Epidermal melanocyte (primary cell): ENCODE measurements around the gene CD63.

Experiments
- DNase-seq: peaks from one replicate; pipeline ENCODE4 v3.0.0; 2011; ENCODE audit warnings: low spot score; ENCODE audit not compliant: insufficient read length

Gene CD63

GRCh38 chr12:55705782-55706402 is 22.9 kb downstream of the CD63 start:
- DNase-seq = no peak

- DNase-seq = no peak
These were observed 23.7 kb downstream of the CD63 start for GRCh38 chr12:55704824-55705718.

DNA sequence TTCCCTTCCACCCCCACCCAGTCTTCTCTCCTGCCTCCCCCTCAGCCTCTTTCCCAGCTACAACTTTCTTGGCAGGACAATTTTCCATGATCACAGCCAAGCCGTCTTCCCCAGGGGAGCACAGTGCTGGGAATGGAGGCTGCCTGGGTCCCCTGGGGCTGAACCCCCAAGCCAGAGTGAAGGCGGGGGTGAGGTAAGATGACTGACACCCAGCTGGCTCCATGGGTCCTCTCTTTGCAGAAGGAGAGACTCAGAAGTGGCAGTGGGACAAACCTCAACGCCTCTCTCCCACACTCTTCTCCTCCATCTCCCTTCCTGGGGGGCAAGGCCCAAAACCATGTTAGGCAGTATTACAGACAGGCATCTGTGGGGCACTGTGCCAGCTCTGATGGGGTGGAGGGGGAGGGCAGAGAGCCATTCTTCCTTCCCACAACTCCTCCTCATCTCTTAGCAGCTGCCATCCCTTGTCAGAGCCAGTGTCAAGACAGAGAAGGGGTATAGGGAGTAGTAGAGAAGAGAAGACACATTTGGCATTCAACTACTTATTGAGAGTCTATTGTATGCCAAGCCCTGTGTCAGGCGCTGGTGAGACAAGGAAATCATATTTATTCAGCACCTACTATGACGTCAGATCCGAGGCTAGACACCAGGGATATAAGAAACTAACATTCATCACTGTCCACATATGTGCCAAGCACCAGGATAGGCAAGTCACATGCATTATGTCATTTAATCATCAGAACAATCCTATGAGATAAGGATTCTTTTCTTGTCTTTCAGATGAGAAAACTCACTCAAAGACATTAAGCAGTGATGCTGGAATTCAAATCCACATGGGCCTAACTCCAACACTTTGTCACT is 24.7 kb downstream of the CD63 start:
- DNase-seq = no peak

DNA sequence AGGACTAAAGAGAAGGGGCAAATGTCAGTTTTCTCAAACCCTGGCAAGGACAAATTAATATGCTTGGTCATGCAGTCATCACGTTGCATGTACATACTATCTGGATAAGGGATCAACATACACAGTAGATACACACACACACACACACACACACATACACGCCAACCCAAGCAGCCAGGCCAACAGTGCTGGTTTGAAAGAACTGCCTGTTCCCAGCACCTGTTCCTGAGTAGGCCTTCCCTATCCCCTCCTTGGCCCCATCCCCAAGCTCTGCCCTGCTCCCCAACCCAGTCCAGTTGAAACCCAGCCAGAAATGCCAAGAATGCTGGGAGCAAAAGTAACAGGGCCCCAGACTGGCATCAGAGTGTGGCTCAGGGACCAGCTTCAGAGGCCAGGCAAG is 25.5 kb downstream of the CD63 start:
- DNase-seq = no peak

DNA sequence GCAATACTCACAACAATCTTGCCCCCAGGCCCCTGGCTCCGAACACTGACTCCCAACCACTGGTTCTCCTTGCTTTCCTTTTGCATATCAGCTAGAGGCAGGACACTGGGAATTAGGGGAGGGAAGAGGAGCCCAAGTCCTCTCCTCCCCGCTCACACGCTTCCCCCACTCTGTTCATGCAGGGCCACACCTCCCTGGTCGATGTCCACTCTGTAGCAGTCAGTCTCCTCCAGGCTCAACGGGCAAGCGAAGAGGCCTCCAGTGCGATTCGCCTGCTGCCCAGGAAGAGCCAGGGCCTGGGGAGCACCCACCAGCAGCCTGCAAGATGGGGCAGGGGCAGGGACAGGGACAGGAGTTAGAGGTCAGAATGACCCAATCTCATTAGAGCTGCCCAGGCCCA is 25.9 kb downstream of the CD63 start:
- no peak for DNase-seq

DNA sequence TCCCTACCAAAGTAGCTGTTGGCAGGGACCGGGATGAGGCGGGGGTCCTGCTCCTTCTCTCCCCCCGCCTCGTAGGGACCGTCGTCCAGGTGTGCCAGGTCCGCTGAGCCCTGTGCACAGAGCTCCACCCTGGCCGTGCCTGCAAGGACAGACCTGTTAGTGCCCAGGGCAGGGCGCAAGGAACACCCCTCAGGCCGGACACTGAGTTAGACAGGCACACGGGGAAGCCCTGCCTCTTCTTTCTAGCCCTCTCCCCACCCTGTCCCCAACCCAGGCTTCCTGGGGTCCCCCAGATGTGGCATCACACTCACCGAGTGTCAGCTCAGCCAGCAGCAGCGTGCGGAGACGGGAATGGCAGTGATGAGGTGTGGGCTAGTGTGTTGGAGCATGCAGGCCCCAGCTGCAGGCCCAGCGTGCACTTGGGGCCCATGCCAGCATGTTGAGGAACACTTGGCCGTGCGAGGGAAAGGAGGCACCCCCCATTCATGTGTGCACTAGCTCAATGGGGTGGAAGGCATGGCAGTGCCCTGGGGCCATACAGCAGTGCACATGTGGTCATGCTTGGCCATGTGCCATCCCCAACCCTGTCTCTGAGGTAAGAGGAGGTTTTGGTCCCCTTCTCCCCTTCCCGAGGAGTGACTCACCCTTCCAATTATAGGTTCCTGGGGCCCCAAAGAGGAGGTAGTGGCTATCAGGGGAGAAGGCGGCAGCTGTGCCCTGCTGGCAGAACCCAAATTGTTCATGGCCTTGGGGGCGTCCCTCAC is 28.4 kb downstream of the CD63 start:
- DNase-seq = no peak

DNA sequence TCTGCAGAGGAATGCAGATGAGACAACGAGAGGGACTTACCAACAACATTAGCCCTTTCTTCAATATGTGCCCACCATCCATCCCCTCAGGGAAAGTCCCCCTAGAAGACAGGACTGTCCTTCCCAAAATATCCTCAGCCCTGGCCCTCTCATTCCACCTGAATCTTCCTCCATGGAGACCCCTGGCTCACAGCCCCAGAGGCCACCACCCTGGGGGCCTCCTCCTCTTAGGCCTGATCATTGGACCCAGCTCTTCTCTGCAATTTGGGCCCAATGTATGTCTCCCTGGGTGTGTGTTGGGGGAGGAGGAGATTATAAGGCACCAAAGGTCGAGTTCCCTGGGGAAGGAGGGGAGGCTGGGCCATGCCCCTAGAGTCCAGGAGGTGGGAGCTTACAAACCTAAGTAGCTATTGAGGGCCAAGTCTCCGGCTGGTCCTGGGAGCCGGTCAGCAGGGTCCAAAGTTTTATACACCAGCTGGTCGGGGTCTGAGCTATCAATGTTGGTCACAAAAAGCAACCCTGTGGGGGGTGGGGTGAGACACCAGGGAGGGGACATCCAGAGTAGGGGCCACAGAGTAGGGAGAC is 29.2 kb downstream of the CD63 start:
- DNase-seq = no peak

DNA sequence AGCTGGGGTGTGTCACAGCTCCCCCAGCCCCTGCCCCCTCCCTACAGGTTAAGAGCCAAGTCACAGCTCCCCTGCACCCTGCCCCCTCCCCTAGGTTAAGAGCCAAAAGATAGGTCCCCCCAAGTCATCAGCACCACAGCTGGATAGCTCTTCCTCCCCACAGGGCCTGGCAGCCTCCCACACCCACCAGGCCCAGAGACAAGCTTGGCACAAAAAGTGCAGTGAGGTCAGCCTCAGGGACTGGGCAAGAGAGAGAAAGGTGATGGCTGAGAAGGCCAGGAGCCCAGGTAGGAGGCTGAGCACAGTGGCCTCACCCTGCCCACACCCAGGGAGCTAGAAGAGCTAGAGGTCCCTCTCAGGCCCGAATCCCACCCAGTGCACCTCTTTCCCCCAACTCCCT is 29.8 kb downstream of the CD63 start:
- DNase-seq = no peak

DNA sequence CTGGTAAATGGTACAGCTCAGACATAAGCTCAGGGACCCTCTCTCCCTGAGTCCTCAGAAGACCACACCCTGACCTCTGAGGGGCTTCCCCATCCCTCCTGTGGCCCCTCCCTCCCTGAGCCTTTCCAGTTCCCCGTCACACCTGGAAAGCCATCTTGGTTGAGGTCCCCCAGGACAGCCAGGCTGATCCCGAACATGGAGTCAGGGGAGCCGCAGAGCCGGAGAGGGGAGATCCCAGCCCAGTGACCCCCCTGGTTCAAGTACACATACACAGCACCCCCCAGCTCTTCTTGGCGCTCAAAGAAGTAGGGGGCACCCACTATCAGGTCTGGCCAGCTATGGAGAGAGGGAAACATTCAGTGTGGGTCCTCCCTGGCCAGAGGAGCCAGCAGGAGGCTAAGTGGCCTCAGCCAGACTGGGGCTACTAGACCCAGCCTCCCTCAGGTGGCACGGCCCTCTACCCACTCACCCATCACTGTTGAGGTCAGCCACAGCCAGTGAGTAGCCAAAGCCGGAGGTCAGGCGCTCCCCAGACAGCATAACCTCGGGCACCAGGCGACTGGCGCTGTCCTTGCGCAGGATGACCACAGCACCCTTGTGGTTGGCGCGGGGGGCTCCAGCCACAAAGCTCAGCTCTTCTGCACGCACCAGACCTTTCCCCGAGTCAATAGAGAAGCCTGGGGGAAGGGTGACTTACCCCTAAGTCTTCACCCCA is 30.4 kb downstream of the CD63 start:
- DNase-seq = no peak

GRCh38 chr12:55697686-55698085 is 31.1 kb downstream of the CD63 start:
- no peak for DNase-seq

DNA sequence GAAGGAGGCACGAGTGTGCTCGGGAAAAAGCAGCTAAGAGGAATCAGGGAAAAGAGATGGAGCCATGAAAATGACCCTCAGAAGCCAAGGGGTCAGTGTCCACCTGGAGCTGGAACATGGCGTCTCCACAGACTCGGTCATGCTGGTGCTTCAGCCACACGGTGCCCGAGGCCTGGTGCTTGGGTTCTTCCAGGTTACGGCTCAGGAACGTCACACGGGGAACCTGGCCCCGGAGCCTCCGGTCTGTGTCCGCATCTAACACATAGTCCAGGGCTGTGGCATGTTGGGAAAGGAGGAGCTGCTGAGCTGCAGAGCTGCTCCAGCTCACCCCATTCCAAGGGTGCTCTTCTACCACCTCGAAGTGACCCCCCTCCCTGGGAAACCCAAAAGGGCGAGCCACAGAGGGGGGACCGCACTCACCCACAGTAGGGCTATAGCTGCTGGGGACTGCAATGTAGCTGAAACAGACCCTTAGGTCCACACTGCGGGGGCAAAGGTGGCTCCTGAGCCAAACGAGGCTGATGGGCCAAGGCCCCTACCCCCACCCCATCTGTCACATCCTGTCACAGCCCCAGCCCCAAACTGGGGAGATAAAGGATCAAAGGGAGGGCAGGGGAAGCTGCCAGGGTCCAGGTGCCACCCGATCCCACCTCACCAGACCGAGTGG is 31.9 kb downstream of the CD63 start:
- DNase-seq = no peak

GRCh38 chr12:55696141-55696540 is 32.7 kb downstream of the CD63 start:
- DNase-seq = no peak

DNA sequence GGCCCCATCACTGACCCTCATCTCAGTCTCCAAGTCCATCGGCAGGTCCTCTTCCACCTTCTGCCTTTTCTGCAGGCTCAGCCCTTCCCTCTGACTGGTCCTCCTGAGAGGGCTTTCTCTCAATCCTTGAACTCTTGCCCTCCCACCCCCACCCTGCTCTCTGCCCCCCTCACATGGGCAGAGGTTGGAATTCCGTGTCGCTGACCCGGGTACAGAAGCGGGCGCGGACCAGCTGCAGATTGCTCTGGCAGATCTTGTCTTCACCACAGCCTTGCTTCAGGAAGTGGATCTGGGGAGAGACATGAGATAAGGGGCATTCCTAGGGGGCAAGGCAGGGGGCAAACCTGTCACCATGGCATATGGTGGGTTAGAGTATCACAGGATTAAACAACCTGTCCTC is 33.5 kb downstream of the CD63 start:
- DNase-seq = no peak

GRCh38 chr12:55694651-55695050 is 34.2 kb downstream of the CD63 start:
- no peak for DNase-seq

- no peak for DNase-seq
These were observed 34.7 kb downstream of the CD63 start for GRCh38 chr12:55694188-55694515.

- DNase-seq = no peak
These were observed 35.3 kb downstream of the CD63 start for GRCh38 chr12:55693323-55694187.

DNA sequence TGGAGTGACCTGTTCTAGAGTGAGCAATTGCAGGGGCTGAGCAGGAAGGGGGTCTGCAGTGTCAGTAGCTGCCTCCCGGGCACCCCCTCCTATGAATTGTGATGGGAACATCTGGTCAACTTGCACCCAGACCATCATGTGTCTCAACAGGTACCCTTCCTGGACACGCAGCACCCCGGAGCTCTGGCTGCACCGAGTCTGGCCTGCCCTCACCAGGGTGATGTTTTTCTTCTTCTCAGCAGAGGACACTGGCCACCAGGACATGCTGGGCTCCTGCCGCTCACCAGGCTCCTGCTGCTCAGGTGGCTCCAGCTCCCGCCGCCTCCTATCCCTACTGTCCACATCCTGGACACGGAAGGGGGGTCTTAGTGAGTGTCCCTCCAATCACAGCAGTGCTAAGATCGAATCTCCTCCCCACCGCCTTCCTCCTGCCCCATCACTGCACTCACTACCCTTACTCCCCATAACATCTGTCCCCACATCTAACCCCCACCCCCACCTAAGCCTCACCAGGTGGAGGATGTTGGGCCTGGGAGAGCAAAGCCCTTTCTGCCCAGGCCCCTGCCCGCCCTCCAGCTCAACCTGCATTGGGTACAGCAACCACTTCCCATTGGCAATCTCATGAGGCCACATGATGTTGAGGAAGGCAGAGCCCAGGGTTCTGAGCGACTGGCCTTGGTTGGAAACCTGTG is 36.0 kb downstream of the CD63 start:
- no peak for DNase-seq
